Mammary microvascular endothelial cell (primary cell): ENCODE data around the gene SPATA22. TPM values are rescaled to one million over a fixed set of nuclear protein-coding genes. Genes with fewer than 3 reads are reported as not detected.

ENCODE experiments used
- total RNA-seq: library from RNA; depleted of rRNA; stranded (reverse); fragments of >200 nt; gene quantifications from 2 replicates; pipeline ENCODE4 v1.2.3, GENCODE V29; 2015

Gene SPATA22, protein sequence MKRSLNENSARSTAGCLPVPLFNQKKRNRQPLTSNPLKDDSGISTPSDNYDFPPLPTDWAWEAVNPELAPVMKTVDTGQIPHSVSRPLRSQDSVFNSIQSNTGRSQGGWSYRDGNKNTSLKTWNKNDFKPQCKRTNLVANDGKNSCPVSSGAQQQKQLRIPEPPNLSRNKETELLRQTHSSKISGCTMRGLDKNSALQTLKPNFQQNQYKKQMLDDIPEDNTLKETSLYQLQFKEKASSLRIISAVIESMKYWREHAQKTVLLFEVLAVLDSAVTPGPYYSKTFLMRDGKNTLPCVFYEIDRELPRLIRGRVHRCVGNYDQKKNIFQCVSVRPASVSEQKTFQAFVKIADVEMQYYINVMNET
- not detected in 2 replicates for total RNA-seq

DNA sequence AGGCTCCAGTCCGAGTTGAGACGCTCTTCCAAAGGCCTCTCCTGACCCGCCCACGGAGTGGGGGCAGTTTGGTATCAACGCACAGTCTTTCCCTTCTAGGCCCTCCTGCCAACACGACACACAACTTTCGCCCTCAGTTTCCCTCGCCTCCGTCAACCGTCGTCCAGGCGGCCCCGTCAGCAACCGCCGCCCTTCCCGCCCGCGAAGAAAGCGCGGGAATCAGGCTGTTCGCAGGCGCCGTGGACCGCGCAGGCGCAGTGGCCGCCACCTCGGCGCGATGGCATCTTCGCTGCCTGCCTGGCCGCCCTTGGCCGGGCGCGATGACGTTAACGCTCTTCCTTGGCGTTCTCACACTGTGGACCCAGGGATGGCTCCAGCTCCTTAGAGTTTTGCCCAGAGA lies at the start of gene SPATA22:
TSS of gene SPATA22 (minus strand) at position 221 of the 400 bp plus-strand sequence. CDS start 2,494 bp downstream, outside the sequence.

DNA sequence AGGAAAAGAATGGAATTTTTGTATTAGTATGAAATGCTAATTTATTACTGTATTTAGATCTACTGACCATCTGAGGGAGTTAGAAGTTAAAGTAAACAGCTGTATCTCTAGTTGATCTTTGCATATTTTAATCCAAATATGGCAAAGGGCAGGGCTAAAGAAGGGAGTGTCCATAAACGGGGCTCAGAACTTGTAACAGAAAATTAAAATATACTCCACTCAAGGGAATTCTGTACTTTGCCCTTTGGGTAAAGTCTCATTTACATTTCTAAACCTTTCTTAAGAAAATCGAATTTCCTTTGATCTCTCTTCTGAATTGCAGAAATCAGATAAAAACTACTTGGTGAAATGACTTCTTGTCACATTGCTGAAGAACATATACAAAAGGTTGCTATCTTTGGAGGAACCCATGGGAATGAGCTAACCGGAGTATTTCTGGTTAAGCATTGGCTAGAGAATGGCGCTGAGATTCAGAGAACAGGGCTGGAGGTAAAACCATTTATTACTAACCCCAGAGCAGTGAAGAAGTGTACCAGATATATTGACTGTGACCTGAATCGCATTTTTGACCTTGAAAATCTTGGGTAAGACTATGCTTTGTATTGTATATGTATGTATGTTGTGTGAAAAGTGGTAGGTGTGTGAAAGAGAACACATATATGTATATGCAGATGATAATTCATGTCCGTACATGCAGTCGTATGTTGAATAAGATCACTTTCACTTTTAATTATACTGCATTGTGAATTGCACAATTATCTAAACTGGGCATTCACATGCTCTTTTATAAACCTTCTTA lies 4.4 kb upstream of the SPATA22 start, which contains the start of gene ASPA:
TSS of gene ASPA (plus strand) at position 186 of the 799 bp plus-strand sequence. CDS start at position 349, 163 bp downstream.

DNA sequence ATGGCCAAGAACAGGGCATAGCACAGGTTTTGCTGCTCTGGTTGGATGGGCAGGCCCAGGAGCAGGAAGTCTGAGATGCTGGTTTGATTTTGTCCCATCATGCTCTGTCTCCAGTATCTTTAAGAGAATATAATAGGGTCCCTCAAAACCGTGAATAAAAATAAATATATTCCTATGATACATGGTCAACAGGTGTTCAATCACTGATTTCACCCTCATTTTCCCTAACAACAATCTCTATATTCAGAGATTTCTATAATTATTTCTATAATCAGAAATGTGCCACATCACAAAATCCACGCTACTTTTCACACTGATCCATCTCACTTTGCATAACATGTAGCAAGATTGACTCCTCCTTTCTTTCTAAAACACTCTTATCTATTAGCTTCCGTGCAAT lies 37.9 kb downstream of the SPATA22 start, which contains the start of gene OR1E2:
TSS of gene OR1E2 (minus strand) at position 101 of the 400 bp plus-strand sequence. CDS start at position 101, 0 bp downstream.

DNA sequence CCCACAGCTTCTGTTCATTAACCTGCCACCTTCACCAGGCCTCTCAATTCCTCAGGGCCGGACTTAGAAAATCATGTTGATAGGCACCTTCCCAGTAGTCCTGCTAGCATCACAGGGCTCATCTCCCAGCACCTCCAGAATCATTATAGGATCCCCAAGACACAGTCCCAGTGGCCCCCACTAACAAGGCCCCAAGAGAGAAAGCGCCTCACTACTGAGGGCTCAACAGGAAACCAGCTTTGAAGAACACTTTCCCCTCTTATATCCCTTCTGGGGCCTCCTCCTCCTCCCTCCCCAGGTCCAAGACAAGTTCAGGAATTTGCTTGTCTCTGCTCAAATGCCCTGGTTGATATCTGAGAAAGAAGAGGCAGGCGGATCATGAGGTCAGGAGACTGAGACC lies 60.5 kb downstream of the SPATA22 start, which contains the start of gene OR3A3:
TSS of gene OR3A3 (plus strand) at position 301 of the 400 bp plus-strand sequence.

DNA sequence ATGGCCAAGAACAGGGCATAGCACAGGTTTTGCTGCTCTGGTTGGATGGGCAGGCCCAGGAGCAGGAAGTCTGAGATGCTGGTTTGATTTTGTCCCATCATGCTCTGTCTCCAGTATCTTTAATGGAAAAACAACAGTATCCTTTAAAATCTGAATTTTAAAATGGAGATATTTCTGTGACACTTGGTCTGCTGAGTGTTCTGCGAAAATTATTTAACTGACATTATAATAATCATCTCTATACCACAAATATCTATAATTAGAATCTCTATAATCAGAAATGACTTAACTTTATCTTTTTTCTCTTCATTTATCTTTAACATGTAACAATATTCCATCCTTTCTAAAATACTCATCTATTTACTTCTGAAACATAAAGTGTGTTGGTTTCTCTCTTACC lies 73.3 kb downstream of the SPATA22 start, which contains the start of gene OR1E1:
TSS of gene OR1E1 (minus strand) at position 101 of the 400 bp plus-strand sequence. CDS start at position 101, 0 bp downstream.

Other genes with a start within 250 kb of the SPATA22 start
- gene OR3A1, start 173.5 kb downstream of the SPATA22 start, total RNA-seq, result not detected in 2 replicates
- not detected in 2 replicates for gene OR3A2, start 85.5 kb downstream of the SPATA22 start, total RNA-seq
- gene OR1E1, start 73.4 kb downstream of the SPATA22 start, total RNA-seq, result not detected in 2 replicates
- gene OR3A3, start 60.4 kb downstream of the SPATA22 start, total RNA-seq, result not detected in 2 replicates
- gene OR1E2, start 38.0 kb downstream of the SPATA22 start, total RNA-seq, result not detected in 2 replicates
- gene ASPA, start 4.2 kb upstream of the SPATA22 start, total RNA-seq, result 0.13 TPM in 1 of 2 replicates, not detected in the other
- gene TRPV3, start 86.0 kb upstream of the SPATA22 start, total RNA-seq, result not detected in 2 replicates
- gene TRPV1, start 137.6 kb upstream of the SPATA22 start, total RNA-seq, result 0.27 and 0.59 TPM in 2 replicates
- 20.5 and 24.3 TPM in 2 replicates for gene SHPK, start 164.4 kb upstream of the SPATA22 start, total RNA-seq
- 36.9 and 54.7 TPM in 2 replicates for gene CTNS, start 164.9 kb upstream of the SPATA22 start, total RNA-seq
- gene TAX1BP3, start 196.8 kb upstream of the SPATA22 start, total RNA-seq, result 452 and 507 TPM in 2 replicates
- gene EMC6, start 197.0 kb upstream of the SPATA22 start, total RNA-seq, result 16.7 and 30.0 TPM in 2 replicates
- 3.9 and 6.0 TPM in 2 replicates for gene P2RX5, start 224.3 kb upstream of the SPATA22 start, total RNA-seq